22Rv1 (cell line): ENCODE measurements around the gene AKAP8L.
"Not testable (repeated sequence)": the region's sequence is repeated elsewhere in the genome, so short reads cannot be mapped to it uniquely, and the experiment has no call there.

Experiments
- H3K27ac ChIP-seq: fragments of 450-650 bp; 2 replicates; pipeline ENCODE4 v1.5.1; 2017
- CTCF ChIP-seq: fragments of 450-650 bp; IDR thresholded peaks from 2 replicates; pipeline ENCODE4 v1.5.1; 2017; ENCODE audit warnings: mild to moderate bottlenecking
- ZFX ChIP-seq: fragments of 450-650 bp; IDR thresholded peaks from 2 replicates; pipeline ENCODE4 v1.6.1; 2017; ENCODE audit warnings: antibody characterized with exemption, borderline replicate concordance

Gene AKAP8L

GRCh38 chr19:15397236-15397635 lies 21.6 kb downstream of the AKAP8L start:
- TF ChIP-seq CTCF, result no peak
- no peak for TF ChIP-seq ZFX
- H3K27ac ChIP-seq, result no peak overlapping the region

- no peak overlapping the region for H3K27ac ChIP-seq
- TF ChIP-seq CTCF (no peak), ZFX (no peak)
These were observed 22.4 kb downstream of the AKAP8L start for GRCh38 chr19:15396436-15396835.

DNA sequence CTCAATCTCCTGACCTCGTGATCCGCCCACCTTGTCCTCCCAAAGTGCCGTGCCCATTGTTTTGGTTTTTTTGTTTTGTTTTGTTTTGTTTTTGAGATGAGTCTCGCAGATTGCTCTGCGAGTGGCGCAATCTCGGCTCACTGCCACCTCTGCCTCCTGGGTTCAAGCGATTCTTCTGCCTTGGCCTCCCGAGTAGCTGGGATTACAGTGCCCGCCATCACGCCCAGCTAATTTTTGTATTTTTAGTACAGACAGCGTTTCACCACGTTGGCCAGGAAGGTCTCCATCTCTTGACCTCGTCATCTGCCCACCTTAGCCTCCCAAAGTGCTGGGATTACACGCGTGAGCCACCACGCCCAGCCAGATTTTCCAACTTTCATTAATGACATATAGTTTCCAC lies 23.5 kb downstream of the AKAP8L start:
- H3K27ac ChIP-seq, result not testable (repeated sequence)

DNA sequence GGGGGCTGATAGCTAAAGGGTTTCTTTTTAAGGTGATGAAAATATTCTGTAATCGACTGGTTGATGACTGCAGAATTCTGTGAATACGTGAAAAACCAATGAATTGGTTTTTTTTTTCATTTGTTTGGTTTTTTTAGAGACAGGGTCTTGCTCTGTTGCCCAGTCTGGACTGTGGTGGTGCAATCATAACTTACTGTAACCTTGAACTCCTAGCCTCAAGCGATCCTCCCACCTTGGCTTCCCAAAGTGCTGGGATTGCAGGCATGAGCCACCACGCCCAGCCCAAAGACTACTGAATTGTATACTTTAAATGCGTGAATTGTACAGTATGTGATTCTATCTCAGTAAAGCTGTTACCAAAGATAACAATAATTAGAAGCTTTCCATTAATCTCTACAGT lies 24.4 kb downstream of the AKAP8L start:
- TF ChIP-seq ZFX (no peak), CTCF (no peak)
- no peak overlapping the region for H3K27ac ChIP-seq

- TF ChIP-seq ZFX, result no peak
- TF ChIP-seq CTCF, result no peak
- H3K27ac ChIP-seq, result no peak overlapping the region
These were observed 24.8 kb downstream of the AKAP8L start for GRCh38 chr19:15393963-15394362.

DNA sequence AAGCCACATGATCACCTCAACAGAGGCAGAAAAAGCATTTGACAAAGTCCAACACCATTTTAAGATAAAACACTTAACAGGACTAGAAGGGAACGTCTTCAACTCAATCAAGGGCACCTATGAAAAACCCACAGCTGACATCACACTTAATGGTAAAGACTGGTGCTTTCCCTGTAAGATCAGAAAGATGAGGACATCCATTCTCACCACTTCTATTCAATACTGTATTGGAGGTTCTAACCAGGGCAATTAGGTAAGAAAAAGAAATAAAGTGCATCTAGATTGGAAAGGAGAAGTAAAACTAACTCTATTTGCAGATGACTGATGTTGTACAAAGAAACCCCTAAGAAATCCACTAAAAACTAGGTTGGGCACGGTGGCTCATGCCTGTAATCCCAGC lies 28.0 kb downstream of the AKAP8L start:
- no peak overlapping the region for H3K27ac ChIP-seq
- no peak for TF ChIP-seq CTCF
- no peak for TF ChIP-seq ZFX

- TF ChIP-seq CTCF, result no peak
- TF ChIP-seq ZFX, result no peak
- H3K27ac ChIP-seq, result peak overlapping the region; percentile 92
These were observed 36.9 kb downstream of the AKAP8L start for GRCh38 chr19:15381864-15382263.

DNA sequence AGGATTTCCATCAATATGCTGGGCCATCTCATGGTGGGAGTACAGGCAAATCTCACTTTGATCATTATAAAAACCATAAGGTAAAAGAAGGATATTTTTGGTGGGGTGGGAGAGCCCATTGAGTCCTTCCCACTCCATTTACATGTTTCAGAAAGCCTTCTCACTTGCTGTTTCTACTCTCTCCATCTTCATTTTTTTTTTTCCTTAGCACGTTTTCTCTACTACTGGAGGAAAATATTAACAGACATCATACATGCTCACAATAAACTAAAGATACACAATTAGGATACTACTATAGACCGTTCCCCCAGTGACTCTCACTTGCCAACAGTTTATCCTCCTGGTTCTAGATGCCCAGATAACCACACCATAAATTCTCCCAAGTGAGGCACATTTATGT lies 37.4 kb downstream of the AKAP8L start:
- peak overlapping the region; percentile 92 for H3K27ac ChIP-seq
- no peak for TF ChIP-seq ZFX
- TF ChIP-seq CTCF, result no peak
